ENCODE data around the gene RHPN2.
"Not testable (repeated sequence)": the region's sequence is repeated elsewhere in the genome, so short reads cannot be mapped to it uniquely, and the experiment has no call there.

The RHPN2 gene

DNA sequence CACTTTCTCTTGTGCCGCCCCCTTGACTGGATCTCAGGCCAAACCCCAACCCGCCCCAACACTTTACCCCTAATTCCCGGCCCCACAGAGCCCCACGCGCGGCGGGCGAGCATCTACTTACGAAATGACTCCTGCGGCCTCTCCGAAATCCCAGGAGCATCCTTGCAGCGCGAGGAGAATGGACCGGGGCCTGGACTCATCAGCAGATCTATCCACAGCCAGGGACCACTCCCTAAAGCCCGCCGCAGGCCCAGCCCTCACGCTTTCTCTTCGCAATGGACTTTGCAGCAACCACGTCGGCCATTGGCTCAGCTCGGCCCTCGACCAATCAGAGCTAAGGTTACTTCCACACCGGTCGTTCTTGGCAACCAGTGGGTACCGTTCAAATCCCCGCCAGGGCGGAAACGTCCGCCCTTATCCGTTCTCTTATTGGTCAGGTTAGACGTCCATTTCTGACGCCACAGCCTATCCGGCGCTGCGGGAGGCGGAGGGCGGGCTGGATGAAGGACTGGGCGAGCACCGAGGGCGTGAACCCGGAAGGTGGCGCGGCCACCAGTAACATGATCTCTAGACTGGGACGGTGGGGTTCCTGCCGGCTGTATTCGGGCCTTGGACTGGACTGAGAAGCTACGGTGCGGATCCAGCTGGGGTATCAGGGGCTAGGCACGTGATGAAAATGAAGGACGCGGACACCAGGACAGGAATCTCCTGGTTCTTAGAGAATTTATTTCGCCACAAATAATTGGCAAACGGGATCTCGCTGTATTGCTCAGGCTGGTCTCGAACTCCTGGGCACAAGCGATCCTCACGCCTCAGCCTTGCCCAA lies 92.8 kb downstream of the RHPN2 start, which contains the start of the genes CEP89 and FAAP24:
Gene CEP89, minus strand, starts transcription at position 244 of the 826 bp plus-strand sequence. Its CDS starts 84 bp downstream, at position 160.
Gene FAAP24, plus strand, starts transcription at position 528 of the 826 bp plus-strand sequence. CDS start 955 bp downstream, outside the sequence.
- DNase-seq, result peak; percentile 97 to 98

GRCh38 chr19:32971012-32971595 lies 93.6 kb downstream of the RHPN2 start:
- no peak for DNase-seq

GRCh38 chr19:32969549-32969948 lies 95.1 kb downstream of the RHPN2 start:
- DNase-seq, result no peak

DNA sequence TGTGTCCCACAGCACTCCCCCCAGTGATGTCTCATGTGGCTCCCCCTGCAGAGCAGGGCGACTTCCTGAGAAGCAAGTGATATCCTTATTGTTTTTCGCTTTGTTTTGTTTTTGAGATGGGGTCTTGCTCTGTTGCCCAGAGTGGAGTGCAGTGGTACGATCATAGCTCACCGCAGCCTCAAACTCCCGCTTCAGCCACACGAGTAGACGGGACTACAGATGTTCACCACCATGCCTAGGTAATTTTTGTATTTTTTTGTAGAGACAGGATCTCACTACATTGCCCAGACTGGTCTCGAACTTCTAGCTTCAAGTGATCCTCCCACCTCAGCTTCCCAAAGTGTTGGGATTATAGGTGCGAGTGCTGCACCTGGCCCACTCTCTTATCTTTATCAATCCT lies 97.9 kb downstream of the RHPN2 start:
- no peak for DNase-seq

GRCh38 chr19:32945260-32945659 lies 119.4 kb downstream of the RHPN2 start:
- DNase-seq, result no peak

DNA sequence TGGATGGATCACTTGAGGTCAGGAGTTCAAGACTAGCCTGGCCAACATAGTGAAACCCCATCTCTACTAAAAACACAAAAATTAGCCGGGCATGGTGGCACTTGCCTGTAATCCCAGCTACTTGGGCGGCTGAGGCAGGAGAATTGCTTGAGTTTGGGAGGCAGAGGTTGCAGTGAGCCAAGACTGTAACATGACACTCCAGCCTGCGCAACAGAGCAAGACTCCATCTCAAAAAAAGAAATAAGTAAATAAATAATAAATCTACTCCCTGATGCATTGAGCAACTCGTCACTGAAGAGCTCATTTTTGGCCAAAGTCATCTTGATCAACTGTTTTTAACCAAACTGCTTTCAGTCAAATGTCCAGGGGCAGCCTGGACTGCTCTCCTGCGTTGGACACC lies 123.4 kb downstream of the RHPN2 start:
- DNase-seq, result not testable (repeated sequence)

DNA sequence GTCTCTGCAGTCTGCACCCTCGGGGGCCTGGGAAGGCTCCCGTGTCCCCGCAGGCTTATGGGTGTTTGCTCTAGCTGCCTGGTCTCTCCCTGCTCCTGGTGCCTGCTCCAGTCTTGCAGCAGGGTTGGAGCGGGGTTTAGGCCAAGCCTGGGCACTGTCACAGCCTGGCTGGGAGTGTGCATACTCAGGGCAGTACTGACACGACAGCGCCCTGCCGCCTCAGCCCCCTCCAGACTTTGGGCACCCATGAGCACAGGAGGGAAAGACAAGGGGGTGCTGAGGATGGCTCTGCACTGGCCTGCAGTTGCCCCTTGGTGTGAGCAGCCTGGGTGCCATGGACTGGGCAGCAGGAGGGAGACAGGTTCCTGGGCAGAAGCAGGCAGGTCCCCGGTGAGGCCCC lies 128.6 kb downstream of the RHPN2 start:
- DNase-seq, result no peak

- DNase-seq, result no peak
Observed at GRCh38 chr19:32935629-32936028, 129.1 kb downstream of the RHPN2 start.

GRCh38 chr19:32933571-32933970 lies 131.1 kb downstream of the RHPN2 start:
- no peak for DNase-seq

DNA sequence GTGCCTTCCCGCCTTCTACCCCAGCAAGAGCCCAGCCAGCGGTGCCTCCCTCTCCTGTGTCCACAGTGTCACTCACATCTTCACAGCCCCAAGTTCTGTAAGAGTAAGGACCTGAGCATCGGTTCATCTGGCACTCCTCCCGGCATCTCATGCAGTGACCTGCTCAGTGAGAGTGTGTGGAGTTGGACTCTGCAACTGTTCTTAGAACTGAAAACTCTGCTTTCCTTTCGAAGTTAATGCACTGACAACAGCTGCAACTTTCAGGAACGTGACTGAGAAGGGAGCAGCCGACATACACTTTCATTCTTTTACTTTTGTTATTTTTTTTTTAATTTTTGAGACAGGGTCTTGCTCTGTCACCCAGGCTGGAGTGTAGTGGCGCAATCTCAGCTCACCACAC lies 134.1 kb downstream of the RHPN2 start:
- DNase-seq, result no peak

DNA sequence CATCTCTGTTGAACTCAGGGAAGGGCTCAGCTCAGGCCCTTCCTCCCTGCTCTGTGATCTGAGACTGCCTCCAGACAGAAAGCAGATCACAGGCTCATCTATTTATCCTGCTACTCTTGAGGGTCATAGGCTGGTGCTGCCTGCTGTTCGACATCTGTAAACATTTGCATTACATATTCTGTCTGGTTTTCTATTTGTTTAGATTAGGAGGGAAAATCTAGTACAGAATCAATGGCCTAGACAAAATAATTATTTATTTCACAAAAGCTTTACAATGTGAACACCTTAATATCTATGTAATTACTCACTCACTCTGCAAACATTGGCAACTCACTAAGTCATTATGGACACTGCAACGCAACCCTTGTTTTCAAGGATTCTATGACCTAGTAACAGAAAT lies 135.9 kb downstream of the RHPN2 start:
- DNase-seq, result no peak

Measured in activated CD4-positive, alpha-beta T cell treated with anti-CD3 and anti-CD28 coated beads for 4 hours (primary cell).